Measurements from ENCODE around the gene CPEB4.

The CPEB4 gene

DNA sequence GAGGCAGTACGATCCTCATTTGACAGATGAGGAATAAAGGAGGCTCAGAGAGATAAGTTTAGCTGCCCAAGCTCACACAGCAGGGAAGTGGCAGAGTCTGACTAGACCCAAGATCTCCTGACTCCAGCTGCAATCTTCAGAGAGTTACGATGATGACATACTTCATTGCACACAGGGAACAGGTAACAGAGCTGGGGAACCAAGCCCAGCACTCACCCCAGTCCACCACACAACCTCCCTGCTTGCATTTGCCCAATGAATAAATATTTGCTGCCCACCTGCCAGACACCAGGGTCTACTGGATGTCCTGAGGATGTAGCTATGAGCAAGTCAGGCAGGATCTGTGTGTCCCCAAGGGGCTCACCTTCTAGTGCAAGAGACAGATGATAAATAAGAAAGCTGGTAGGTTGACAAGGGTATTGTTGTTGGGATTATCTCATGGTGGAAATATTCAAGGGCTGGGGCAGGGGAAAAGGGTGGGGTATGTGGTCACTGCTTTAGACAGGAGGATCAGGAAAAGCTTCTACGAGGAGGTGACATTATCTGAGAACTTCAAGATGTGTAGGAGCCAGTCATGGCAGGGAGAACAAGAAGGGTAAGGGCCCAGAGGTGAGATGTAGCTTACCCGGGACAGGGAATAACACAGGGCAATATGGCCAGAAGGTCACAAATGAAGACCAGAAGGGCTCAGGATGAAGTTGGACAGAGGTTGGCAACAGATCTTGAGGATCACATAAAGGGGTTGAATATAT, 28.6 kb upstream of the CPEB4 start:
- no peak for DNase-seq

DNA sequence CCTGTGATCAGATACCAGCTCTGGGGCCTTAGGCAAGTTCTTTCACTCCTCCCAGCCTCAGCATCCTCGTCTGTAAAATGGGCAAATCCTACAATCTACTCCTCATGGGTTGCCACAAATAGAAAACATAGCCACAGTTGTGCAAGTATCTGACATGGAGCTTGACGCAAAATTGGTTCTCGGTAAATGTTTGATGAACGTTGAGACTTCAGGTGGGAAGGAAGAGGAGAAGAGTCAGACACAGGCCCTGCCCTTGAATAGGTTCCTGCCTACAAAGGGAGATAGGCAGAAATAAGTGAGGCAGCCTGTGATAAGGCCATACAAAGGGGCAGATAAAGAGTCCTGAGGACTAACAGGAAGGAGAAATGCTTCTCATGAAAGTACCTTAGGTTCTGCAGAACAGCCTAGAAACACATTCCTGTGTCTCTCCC, 26.1 kb upstream of the CPEB4 start:
- DNase-seq: no peak

DNA sequence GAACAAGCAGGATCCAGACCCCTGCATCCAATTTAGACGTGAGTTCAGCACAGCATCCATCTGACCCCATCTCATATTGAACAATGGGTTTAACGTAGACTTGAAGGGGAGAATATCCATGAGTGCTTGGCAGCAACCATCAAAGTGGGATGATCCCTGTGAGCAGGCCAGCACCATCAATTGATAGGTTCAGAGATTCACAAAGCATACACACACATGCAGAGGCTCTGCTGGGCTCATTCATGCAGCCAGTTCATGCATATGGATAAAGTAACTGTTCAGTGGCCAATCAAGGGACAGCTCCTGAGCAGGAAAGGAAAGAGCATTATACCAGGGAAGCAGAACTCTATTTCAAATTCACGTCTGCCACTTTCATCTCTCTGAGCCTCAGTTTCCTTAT, 24.8 kb upstream of the CPEB4 start:
- no peak for DNase-seq

DNA sequence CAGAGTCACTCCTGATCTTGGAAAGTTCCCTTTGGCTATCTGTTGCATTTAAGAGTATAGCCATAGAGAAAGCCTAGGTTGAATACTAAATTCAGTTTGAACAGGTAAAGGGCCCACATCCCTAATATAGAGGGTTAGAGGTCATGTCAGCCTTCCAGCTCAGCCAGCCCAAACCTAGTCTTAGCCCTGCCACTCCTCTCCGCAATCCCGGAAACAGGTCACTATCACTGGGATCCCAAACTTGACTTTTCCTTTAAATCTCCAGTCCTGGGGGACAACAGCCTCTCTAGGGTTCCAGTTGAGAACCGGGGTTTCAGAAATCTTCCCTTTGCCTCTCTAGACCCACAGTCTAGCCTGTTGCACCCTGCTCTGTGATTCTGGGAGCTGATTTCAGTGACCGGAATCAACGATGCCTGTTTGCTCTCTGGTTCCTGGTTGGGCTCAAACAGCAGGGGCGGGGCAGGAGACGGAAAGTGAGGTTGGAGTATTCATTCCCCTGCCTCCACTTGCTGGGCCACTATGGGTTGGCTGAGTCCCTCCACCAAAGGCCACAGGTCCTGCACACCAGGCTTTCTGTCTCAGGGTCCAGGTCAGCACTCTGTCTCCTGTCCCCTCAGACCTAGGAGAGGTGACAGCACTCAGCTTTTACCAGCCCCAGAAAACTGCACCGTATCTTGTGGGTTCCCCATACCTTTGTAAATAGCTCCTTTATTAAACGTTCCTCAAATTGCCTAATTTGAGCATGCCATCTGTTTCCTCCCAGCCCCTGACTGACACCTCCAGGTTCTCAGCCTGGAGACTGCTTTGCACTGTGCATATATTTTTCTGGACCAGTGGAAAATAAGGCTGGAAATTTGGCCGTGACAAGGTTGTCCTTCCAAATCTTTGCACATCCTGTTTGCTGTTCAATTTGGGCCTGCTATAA, 23.8 kb upstream of the CPEB4 start:
- no peak for DNase-seq

DNA sequence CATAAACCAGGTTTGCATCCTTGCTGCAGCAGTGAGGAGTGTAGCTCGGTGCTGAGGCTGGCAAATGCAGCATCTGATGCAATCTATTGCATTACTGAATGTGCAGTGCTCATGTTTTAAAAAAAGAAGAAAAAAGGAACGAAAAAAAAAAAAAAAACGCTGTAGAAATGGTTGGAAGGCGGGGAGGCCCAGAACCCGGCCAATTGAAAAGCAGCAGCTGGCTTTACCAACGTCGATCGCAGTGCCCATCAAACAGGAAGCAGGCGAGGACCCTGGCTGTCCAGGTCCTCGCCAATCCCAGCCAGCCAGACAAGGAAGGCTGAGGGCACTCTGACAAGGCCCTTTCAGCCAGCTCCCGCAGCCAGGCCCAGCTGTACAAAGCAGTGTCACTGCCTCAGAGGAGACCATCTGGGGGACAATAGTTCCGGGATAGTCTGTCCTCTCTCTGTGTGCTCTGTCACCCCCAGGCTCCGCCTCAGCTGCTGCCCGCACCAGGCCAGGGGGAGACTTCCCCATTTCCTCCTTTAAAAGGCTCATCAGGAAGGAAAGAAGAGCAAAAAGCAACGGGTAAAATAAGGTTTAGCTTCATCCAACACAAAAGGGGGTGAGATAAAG, 21.8 kb upstream of the CPEB4 start:
- DNase-seq: peak; percentile 30

DNA sequence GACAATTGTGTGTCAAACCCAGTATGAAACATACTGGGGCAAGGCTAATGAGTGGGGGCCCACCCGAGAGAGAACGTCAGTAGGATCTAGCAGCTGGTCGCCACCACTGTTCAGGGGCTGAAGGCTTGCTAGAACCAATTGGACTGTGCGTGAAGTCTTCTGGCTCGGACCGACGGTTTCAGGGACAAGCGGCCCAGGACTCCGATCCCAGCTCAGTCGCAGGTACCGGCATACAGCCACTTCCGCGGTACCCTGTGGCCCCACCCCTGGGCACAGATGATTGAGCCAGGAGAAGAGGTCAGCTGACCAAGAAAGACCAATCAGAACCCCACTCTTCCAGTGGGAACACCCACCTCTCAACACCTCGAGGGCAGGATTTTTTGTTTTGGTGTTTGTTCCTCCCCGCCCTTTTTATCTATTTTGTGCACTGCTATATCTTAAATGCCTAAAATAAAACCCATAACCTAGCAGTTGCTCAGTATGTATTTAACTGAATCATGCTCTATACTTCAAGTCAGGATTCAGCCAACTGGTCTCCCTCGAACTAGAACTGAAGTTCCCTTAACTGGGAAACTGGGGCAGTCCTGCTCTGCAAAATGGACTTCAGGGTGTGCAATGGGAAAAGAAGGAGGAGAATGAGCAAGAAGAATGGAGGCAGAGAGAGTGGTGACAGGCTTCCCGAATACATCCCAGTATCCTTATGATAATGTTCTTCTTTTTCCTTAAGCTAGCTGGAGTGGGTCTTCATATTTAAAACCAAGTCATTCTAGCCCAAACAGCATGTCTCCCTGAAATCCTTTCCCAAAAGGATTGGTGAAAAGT, 21.1 kb upstream of the CPEB4 start:
- DNase-seq: no peak

DNA sequence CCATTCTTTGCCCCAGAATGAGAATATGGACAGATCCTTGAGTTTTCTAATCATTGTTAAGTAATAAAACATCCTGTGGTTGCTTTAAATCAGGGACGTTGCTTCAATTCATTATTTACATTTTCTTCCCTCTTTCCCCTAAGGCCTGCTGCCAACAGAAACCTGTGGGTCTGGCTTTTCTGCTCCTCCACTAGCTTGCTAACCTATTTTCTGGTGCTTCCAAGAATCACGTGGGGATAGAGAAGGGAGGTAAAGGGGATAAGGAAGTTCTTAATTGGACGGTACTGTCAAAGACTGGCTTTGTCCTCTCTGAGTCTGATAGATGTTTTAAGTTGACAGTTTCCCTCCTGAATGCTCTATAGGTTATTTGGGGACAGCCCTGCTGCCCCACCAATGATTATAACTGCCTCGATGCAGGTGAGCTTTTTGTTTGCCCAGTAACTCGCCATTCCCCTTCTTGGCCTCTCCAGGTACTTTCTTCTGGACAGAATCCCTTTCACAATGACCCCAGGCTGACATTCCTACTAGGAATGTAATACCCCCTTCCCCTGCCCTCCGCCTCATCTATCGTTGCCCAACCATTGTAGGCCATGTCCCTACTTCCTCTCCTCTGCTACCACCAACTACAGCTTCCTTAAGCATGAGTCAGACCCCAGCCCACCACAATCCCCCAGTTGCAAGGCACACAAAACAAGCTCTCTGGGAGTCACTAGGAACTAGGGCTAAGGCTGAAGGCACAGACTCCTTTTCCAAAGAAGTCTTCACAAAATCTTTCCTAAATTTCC, 19.9 kb upstream of the CPEB4 start:
- DNase-seq: no peak

DNA sequence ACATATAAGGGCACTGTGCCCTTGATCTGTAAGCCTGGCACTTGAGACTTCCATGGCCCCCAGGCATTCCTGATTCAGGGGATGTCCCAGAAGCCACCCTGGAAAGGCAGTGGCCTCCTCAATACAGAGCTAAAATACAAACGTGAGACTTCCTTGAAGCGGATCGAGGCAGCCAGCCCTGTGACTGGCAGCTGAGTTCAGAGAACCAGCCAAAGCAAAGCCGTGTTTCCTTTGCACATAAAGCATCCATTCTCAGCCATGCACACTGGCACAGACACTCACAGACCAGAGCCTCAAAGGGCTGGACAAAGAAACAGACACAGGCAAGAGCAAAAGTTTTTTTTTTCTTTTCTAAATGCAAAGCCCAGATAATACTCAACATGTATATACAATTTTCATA, 18.8 kb upstream of the CPEB4 start:
- no peak for DNase-seq

DNA sequence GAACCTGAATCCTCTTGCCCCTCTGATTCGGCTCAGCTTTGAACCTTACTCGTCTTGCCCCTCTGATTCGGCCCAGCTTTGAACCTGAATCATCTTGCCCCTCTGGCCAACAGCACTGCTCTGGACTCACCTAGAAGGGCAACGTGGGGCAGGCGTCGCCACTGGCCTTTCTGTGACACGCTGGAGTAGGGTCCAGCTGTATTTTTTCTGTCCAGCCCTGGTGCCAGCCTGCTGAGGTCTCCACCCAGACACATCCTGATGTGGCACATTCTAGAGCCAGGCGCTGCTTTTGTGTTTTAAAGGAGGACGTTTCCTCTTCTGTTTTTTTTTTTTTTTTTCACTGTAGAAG, 15.2 kb upstream of the CPEB4 start:
- DNase-seq: no peak

DNA sequence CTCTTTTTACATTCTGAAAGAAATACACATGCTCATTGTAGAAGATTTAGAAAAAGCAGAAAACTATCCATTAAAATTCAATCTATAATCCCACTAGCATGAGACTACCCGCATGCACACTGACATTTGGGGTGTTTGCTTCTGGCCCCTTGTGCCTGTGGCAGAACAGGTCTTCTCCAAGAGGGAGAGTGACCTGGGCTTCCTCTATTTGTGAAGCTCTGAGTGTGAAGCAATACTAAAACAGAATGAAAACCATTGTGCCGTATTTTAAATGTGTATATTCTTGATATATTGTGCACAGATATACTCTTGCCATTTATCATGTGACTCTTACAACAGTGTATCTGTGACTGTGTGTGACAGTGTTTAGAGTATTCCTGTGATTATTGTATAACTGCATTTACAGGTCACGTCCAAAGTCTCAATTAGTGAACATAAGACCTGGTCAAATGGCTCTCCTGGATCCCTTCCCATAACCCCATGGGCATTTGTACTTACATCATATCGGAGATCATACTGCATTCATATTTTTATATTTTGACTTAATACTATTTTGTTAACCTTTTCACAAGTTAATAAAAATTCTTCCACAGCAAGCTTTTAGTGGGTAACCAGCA, 14.7 kb upstream of the CPEB4 start:
- no peak for DNase-seq

DNA sequence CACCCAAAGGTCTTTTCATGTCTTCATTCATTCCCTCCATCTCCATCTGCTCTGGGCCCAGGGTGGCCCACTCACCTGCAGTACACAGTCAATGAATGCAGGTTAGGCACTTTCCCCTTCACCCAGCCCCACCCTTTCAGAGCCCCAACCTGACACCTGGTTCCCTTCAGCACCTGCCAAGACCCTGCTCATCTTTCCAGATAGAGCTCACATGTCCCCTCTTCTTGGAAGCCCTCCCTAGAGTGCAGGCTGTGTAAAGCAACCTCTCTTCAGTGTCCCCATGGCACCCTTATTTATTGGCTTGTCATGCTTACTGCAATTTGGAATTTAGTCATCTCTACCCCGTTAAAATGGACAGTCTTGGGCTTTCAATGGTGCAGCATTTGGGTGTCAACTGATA, 13.0 kb upstream of the CPEB4 start:
- DNase-seq: no peak

DNA sequence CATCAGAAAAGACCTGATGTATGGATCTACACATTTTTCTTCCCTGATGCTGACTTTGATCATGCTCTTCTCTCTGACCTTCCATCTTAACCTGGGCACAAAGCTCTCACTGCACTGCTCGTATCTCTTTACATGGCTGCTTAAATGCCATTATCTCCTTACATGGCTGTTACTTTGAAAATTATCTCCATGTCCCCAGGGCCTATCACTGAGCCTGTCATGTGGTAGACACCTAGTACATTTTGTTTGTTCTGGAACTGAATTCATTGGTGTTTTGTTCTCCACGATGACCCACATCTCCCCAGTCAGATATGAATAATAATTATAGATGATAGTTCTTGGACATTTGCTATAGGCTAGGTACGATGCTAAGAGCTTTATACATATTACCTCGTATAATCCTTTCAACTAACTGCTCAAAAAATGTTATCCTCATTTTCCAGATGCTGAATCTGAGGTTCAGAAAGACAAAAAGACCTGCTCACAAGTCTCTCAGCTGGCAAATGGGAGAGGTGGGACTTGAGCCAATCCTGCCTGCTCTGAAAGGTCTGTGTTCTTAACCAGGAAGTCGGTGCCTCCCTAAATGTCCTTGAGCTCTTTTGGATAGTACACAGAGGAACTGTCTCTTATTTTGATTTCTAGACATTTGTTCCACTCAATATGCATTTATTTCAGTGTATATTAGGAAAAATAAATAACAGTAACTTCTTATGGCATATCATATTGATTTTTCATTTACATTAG, 9.8 kb upstream of the CPEB4 start:
- DNase-seq: no peak

DNA sequence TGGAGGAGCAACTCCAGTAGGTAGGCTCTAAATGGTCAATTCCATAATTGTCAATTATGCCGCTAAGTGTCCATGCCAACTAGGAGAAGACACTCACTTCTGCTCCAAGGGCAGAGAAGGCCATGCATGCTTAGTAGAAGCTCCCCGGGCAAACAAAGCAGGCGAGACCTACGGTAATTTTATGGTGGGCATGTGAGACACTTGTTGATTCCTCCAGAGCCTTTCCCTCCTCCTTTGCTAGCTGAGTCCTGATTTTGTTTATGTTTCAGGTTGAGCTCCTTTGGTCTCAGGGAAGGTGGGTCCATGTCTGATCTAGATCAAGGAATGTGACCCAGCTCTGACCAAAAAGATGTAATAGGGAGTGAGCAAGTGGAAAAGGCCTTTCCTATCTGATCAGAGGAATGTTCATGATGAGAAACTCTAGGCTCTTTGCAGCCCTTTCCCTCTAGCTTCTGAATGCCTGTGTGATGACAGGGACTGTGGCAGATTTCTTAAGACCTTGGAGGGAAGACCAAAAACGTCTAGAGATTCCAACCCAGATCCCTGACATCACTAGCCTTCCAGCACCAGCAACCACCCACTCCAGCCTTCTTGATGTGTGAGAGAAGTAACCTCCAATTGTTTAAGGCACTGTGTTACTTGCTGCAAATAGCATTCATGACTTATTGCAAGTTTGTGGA, 7.7 kb upstream of the CPEB4 start:
- DNase-seq: no peak

DNA sequence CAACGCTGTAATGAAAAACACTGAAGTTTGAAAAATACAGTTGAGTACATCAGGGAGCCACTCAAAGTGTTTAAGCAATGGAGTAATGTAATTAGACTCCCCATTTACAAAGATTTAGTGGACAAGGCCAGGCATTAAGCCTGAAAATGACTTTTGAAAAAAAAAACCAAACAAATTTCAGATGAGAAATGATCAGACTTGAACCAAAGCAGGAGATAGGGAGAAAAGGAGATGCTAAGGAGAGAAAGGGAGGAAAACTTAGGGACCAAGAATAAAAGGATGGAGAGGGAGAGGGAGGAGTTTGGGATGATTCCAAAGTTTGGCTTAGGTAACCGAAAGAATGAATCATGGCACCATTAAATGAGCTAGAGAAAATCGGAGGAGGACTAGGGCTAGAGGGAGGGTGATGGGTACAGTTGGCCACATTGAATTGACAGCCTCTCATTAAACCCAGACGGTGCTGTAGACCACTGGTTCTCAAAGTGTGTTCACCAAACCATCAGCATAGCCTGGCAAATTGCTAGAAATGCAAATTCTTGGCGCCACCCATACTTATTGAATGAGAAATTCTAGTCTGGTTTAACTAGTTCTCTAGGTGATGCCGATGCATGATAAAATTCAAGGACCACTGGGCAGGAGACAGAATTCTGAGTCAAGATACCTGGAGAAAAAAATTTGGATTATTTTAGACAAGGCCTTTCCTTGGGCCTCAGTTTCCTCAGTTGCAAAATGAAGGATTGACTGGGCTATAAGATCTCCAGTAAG, 6.2 kb upstream of the CPEB4 start:
- no peak for DNase-seq

DNA sequence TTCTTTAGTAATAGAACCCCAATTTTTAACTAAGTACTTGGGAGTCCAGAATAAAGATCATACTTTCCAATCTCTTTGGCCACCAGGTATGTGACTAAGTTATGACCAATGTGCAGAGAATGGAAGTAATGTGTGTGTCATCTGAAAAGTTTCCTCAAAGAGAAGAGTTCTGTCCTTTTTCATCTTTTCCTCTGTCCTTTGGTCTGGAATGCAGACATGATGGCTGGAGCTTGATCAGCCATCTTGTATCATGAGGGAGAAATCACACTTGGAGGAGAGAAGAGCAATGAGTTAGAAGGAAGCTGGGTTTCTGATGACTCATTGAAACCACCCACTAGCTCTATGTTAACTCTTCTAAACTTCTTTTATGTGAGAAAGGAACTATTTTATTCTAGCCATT, 5.5 kb upstream of the CPEB4 start:
- no peak for DNase-seq

DNA sequence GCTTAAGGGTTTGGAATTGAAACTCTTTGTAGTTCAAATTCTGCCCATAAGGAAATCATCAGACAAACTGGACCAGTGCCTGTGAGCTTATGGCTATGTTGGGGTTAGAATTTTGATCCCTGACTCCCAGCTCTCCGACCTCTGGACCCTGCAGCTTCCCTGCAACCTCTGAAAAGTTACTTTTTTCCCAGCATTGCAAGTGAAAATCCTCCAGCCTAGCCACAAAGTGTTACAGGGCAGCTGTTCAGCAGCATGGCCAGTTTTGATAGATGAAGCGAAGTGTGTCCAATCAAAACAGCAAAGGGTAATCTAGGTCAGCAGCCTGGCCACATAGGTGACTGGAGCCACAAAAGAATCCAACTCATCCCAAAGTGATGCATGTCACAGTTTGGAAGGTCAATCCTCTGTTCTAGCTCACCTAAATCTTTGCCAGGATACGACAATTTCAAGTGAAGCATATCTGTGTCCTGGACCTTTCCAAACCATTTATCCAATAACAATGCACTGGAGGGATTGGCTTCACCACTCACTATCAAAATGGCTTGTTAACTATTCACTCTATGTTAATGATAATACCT, 4.7 kb upstream of the CPEB4 start:
- DNase-seq: no peak

DNA sequence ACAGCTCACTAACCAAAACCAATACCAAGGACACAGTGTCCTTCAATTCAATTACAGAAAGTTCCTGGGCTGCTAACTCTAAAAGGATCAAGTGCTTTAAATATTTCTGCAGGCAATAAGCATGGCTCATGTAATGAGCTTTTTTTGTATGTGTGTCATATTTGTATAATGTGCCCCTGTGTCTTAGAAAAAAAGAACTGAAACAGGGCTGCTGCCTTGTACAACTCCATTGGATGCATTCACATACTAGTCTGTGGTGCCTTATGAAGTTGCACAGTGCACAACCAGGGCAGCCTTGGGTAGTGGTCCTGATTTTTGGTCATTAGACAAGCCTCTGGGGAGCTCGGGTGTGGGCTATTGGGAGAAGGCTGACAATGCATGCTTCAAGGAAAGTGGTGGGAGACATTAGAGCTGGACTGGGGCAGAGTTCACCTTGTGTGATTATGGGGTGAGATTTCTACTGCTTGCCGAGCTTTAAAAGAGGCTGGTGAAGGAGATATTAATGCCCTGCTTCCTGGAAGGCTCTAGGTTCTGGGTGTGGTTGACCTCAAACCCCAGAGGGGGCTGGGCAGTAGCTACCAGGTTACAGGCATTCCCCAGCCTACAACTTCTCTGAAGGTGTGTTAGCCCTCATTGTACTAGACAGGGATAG, 3.6 kb upstream of the CPEB4 start:
- peak; percentile 69 for DNase-seq

DNA sequence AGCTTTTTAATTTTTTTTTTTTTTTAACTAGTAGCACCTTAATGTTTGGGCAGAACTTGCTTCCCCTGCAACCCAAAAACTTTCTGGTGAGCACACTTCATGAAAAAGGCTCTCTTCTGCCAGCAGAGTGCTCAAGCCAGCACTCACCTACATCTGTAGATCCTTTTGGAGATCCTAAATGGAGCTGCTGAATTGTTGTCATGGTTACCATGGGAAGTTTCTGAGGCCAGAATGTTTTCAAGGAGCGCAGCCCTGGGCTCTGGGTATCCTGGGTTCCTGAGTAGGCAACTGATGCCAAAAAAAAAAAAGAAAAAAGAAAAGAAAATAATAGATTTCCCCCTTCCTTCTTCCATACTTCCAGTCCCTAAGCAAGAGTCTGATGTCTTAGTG, 3.1 kb upstream of the CPEB4 start:
- no peak for DNase-seq
